Measurements from ENCODE around the gene LLGL2.

LLGL2 gene

DNA sequence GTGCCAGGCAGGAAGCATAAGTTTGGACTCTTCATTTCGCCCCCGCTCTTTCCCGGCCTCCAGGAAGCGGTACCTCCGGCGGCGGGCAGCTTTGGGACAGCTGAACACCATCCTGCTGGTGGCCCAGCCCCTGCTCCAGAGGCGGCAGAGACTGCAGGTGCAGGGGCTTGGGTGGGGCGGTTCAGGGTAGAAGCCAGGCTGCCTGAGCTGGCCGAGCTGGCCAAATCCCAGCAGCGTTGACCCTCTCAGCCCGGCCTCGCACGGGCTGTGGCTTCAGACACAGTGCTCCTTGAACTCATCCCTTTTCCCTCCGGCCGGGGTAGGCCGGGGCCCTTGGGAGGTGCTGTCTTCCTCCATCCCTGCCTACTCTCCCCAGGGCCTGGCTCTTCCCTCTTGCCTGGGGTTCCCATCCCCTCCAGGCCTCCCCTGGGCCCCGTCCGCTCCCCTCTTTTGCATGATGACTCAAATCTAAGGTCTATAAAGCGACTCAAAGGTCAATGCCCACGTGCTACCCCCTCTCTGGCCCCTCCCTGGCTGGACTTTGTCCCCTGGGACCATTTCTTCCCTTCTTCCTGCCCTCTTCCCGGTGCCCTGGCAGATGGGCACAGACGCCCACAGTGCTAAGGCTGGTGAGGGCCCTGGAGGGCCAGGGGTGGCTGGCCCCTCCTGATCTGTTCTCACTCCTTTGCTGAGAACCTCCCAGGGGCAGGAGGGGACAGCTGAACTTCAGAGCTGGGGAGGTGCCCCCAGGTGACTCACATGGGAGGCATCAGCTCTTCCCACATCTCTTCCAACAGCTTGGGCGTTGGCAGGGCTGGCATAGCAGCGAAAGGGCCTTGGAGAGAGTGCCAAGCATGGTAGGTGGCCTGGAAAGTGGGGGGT lies 84.8 kb downstream of the LLGL2 start:
- TF ChIP-seq, protein P1, sequence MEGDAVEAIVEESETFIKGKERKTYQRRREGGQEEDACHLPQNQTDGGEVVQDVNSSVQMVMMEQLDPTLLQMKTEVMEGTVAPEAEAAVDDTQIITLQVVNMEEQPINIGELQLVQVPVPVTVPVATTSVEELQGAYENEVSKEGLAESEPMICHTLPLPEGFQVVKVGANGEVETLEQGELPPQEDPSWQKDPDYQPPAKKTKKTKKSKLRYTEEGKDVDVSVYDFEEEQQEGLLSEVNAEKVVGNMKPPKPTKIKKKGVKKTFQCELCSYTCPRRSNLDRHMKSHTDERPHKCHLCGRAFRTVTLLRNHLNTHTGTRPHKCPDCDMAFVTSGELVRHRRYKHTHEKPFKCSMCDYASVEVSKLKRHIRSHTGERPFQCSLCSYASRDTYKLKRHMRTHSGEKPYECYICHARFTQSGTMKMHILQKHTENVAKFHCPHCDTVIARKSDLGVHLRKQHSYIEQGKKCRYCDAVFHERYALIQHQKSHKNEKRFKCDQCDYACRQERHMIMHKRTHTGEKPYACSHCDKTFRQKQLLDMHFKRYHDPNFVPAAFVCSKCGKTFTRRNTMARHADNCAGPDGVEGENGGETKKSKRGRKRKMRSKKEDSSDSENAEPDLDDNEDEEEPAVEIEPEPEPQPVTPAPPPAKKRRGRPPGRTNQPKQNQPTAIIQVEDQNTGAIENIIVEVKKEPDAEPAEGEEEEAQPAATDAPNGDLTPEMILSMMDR (IDR thresholded peaks at IDR 0.05; ENCODE audit: low read depth, low read length), result no peak
- DNase-seq (ENCODE audit: low read depth in 2 of 2), result no peak
- H3K4me3 ChIP-seq (replicated peaks in 1 of 2; ENCODE audit: low read depth in 2 of 2, low read length in 2 of 2), result no peak overlapping the region

DNA sequence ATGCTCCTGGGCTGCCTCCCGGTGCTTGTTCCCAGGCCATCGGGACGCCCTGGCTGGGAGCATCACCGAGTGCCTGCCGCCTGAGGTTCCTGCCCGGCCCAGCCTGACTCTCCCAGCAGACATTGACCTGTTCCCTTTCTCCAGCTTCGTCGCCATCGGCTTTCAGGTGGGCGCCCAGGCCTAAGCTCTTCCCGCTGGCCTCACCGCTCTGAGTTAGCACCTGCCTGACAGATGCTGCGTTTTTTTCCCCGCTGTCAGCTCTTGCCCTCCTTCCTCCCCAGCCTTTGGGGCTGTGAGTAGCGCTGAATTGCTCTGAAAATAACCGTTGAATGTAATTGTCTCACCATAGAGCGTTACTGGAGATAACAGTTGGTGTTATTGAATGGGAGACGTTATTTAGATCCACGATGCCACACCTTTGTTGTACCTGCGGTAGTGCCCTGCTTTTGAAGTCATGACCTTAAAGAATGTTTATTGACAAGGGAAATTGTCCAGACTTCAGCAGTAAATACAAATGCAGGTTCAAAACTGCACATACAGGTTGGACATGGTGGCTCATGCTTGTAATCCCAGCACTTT lies 86.4 kb downstream of the LLGL2 start:
- TF ChIP-seq, protein P1 (IDR thresholded peaks at IDR 0.05; ENCODE audit: low read depth, low read length), result no peak
- no peak overlapping the region for H3K4me3 ChIP-seq (replicated peaks in 1 of 2; ENCODE audit: low read depth in 2 of 2, low read length in 2 of 2)
- DNase-seq (ENCODE audit: low read depth in 2 of 2), result no peak

DNA sequence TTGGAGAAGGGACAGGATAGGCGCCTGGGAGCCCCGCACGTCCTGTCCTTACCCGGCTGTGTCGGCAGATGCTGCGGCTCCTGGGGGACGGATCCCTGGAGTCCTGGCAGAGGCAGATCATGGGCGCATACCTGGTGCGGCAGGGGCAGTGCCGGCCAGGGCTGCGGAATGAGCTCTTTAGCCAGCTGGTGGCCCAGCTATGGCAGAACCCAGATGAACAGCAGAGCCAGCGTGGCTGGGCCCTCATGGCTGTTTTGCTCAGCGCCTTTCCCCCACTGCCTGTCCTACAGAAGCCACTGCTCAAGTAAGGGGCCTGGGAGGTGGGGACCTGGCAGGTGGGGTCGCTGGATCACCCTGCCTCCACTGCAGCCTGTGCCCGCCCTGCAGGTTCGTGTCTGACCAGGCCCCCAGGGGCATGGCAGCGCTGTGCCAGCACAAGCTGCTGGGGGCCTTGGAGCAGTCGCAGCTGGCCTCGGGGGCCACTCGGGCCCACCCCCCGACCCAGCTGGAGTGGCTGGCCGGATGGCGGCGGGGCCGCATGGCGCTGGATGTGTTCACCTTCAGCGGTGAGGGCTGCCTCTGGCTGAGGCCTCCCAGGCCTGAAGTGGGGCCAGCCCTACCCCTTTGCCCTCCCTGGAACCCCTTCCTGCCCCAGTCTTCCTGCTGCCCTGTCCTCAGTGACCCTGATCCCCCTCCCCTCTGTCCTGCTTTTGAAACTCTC lies 87.6 kb downstream of the LLGL2 start:
- TF ChIP-seq, protein P1 (IDR thresholded peaks at IDR 0.05; ENCODE audit: low read depth, low read length), result no peak
- no peak for DNase-seq (ENCODE audit: low read depth in 2 of 2)
- H3K4me3 ChIP-seq (replicated peaks in 1 of 2; ENCODE audit: low read depth in 2 of 2, low read length in 2 of 2), result no peak overlapping the region

DNA sequence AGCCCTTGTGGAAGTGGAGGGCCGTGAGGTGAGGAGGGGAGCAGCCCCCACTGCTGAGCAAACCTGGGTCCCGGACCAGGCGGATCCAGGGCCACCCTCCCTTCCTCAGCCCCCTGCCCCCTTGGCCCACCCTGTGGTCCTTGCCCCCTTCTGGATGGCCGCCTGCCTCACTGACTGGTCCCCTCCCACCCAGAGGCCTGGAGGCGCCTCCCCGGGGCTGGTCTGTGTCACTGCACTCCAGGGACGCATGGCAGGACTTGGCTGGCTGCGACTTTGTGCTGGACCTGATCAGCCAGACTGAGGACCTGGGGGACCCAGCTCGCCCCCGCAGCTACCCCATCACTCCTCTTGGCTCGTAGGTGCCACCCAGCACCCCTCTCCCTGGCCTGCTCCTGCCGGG lies 88.5 kb downstream of the LLGL2 start:
- no peak for DNase-seq (ENCODE audit: low read depth in 2 of 2)
- no peak overlapping the region for H3K4me3 ChIP-seq (replicated peaks in 1 of 2; ENCODE audit: low read depth in 2 of 2, low read length in 2 of 2)
- TF ChIP-seq, protein P1 (IDR thresholded peaks at IDR 0.05; ENCODE audit: low read depth, low read length), result peak; percentile 15

DNA sequence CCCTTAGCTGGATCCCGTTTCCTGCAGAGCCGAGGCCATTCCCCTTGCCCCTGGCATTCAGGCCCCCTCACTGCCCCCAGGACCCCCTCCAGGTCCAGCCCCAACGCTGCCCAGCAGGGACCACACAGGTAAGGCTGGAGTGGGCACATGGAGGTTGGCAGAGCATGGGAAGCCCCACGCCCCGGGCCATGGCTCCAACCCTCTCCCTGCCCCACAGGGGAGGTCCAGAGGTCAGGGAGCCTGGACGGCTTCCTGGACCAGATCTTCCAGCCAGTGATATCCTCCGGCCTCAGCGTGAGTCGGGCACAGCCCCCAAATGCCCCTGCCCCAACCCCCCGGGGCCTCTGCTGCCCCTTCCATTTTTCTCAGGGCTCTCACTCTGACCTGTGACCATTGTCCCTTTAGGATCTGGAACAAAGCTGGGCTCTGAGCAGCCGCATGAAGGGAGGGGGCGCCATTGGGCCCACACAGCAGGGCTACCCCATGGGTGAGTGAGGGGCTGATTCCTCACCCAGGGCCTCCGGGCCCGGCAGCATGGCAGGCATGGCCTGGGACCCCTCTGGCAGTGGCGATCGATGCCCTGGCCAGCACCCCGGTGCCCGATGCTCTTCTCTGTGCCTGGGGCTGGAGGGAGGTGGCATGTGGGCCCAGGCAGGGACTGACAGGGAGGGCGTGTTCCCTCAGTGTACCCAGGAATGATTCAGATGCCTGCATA lies 89.2 kb downstream of the LLGL2 start:
- TF ChIP-seq, protein P1 (IDR thresholded peaks at IDR 0.05; ENCODE audit: low read depth, low read length), result no peak
- H3K4me3 ChIP-seq (replicated peaks in 1 of 2; ENCODE audit: low read depth in 2 of 2, low read length in 2 of 2), result no peak overlapping the region
- no peak for DNase-seq (ENCODE audit: low read depth in 2 of 2)

DNA sequence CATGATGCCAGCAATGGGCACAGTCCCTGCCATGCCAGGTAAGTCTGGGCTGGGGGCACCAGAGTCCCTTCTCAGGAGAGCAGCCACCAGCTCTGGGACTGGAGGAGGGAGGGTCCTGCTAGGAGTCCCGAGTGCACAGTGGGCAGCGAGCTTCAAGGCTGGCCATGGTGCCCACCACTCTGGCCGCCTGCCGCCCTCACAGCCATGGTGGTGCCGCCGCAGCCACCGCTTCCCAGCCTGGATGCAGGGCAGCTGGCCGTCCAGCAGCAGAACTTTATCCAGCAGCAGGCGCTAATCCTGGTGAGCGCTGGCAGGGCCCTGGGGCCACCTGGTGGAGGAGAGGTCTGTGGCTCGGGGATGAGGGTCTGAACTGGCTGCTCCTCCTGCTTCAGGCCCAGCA lies 89.8 kb downstream of the LLGL2 start:
- H3K4me3 ChIP-seq (replicated peaks in 1 of 2; ENCODE audit: low read depth in 2 of 2, low read length in 2 of 2), result no peak overlapping the region
- no peak for DNase-seq (ENCODE audit: low read depth in 2 of 2)
- TF ChIP-seq, protein P1 (IDR thresholded peaks at IDR 0.05; ENCODE audit: low read depth, low read length), result no peak

Data from cardiac fibroblast (primary cell).